Measurements from ENCODE around the gene GRID1.

Gene GRID1

DNA sequence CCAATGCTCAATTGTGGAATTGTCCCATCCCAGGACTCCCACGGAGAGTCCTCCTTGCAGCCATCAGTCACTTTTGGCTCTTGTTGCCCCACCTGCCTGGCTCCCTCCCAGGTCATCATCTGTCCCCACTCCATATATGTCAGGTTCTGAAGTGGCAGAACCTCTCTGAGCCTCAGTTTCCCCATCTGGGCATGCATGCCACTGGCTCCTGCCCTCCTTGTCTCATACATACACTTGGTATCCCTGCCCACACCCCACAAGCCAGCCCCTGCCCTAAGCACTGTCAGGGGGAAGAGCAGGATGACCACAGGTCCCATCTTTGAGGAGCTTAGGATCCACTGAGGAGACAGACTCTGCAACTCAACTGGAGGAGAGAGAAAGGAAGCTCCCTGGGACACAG is 156.9 kb downstream of the GRID1 start:
- Histone ChIP-seq H3K9me3 (ENCODE audit: control insufficient read depth, insufficient read depth, low read depth, low read length) (no peaks in the 10 kb centered on the region), H3K4me3 (ENCODE audit: low read depth, low read length) (no peak overlapping the region), H3K36me3 (ENCODE audit: control insufficient read depth in 2 of 2, insufficient read depth in 1 of 2, low read length in 2 of 2) (no peaks in the 10 kb centered on the region), H3K27ac (ENCODE audit: extremely low read depth, low read depth, low read length) (no peak overlapping the region), H3K4me1 (ENCODE audit: control insufficient read depth, insufficient read depth, low read length) (no peaks in the 10 kb centered on the region)
- ChIA-PET POLR2A (no interaction called here), CTCF (interaction anchor here (0.7 kb wide), 1 partner anchor 125 kb away, joined by 4 read pairs; no protein-coding TSS in a partner anchor)
- TF ChIP-seq ZNF777 (tag by site-specific recombination; IDR thresholded peaks at IDR 0.05; ENCODE audit: borderline replicate concordance) (no peak), EGR2 (tag by site-specific recombination; IDR thresholded peaks at IDR 0.05; ENCODE audit: low read depth) (no peak), ZNF416 (tag by site-specific recombination; IDR thresholded peaks at IDR 0.05) (no peak), ZNF138 (tag by site-specific recombination; IDR thresholded peaks at IDR 0.05; ENCODE audit: borderline replicate concordance) (no peak), ZNF433 (tag by site-specific recombination; IDR thresholded peaks at IDR 0.05; ENCODE audit: low read depth) (no peak)

DNA sequence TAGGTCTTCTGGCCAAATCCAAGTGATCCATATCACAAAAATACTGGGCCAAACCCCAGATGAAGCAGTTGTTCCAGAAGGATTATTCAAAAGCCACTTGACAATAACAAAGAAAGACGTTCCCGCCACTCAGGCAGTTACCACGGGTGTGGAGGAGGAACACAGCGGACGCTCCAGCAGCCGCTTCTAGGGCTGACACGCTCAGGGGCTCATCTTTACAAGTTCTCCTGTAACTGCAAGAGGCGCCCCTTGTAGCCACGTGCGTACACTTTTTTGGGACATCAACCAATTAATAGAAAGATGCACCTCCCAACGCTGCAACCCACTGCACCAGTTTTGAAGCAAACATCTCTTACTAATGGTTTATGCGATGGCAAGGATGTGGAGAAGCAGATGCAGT is 159.4 kb downstream of the GRID1 start:
- no peak overlapping the region for H3K27ac ChIP-seq (ENCODE audit: extremely low read depth, low read depth, low read length)
- TF ChIP-seq ZNF132 (tag by site-specific recombination; IDR thresholded peaks at IDR 0.05; ENCODE audit: borderline replicate concordance) = no peak
- TF ChIP-seq, protein P1, sequence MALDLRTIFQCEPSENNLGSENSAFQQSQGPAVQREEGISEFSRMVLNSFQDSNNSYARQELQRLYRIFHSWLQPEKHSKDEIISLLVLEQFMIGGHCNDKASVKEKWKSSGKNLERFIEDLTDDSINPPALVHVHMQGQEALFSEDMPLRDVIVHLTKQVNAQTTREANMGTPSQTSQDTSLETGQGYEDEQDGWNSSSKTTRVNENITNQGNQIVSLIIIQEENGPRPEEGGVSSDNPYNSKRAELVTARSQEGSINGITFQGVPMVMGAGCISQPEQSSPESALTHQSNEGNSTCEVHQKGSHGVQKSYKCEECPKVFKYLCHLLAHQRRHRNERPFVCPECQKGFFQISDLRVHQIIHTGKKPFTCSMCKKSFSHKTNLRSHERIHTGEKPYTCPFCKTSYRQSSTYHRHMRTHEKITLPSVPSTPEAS (tag by site-specific recombination; IDR thresholded peaks at IDR 0.05) = no peak
- TF ChIP-seq, protein P2, sequence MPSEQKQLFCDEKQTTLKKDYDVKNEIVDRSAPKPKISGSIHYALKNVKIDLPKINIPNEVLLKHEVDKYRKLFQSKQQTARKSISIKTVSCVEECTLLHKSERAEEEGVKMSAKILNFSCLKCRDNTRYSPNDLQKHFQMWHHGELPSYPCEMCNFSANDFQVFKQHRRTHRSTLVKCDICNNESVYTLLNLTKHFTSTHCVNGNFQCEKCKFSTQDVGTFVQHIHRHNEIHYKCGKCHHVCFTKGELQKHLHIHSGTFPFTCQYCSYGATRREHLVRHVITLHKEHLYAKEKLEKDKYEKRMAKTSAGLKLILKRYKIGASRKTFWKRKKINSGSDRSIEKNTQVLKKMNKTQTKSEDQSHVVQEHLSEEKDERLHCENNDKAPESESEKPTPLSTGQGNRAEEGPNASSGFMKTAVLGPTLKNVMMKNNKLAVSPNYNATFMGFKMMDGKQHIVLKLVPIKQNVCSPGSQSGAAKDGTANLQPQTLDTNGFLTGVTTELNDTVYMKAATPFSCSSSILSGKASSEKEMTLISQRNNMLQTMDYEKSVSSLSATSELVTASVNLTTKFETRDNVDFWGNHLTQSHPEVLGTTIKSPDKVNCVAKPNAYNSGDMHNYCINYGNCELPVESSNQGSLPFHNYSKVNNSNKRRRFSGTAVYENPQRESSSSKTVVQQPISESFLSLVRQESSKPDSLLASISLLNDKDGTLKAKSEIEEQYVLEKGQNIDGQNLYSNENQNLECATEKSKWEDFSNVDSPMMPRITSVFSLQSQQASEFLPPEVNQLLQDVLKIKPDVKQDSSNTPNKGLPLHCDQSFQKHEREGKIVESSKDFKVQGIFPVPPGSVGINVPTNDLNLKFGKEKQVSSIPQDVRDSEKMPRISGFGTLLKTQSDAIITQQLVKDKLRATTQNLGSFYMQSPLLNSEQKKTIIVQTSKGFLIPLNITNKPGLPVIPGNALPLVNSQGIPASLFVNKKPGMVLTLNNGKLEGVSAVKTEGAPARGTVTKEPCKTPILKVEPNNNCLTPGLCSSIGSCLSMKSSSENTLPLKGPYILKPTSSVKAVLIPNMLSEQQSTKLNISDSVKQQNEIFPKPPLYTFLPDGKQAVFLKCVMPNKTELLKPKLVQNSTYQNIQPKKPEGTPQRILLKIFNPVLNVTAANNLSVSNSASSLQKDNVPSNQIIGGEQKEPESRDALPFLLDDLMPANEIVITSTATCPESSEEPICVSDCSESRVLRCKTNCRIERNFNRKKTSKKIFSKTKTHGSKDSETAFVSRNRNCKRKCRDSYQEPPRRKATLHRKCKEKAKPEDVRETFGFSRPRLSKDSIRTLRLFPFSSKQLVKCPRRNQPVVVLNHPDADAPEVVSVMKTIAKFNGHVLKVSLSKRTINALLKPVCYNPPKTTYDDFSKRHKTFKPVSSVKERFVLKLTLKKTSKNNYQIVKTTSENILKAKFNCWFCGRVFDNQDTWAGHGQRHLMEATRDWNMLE (tag by site-specific recombination; conservative IDR thresholded peaks at IDR 0.05; ENCODE audit: low read depth) = no peak
- H3K4me1 ChIP-seq (ENCODE audit: control insufficient read depth, insufficient read depth, low read length) = no peaks in the 10 kb centered on the region
- POLR2A ChIA-PET = no interaction called here
- H3K9me3 ChIP-seq (ENCODE audit: control insufficient read depth, insufficient read depth, low read depth, low read length) = no peaks in the 10 kb centered on the region
- CTCF ChIA-PET = no interaction called here
- H3K4me3 ChIP-seq (ENCODE audit: low read depth, low read length) = no peak overlapping the region
- no peaks in the 10 kb centered on the region for H3K36me3 ChIP-seq (ENCODE audit: control insufficient read depth in 2 of 2, insufficient read depth in 1 of 2, low read length in 2 of 2)

DNA sequence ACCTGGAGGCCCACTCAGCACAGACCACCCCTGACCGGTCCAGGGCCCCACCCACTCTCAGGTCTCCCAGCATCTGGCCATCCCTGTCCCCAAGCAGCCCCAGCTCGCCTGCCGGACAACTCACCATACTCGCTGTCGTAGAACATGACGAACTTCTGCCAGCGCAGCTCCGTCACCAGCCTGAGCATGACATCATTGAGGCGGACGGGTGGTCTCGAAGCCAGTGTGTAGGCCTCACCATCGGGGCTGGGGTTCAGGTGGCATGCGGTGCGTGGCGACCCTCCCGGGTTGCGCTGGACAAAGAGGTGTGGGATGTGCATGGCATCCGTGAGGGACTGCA is 160.4 kb downstream of the GRID1 start:
- Histone ChIP-seq H3K4me3 (ENCODE audit: low read depth, low read length) (no peak overlapping the region), H3K36me3 (ENCODE audit: control insufficient read depth in 2 of 2, insufficient read depth in 1 of 2, low read length in 2 of 2) (no peaks in the 10 kb centered on the region), H3K9me3 (ENCODE audit: control insufficient read depth, insufficient read depth, low read depth, low read length) (no peaks in the 10 kb centered on the region), H3K4me1 (ENCODE audit: control insufficient read depth, insufficient read depth, low read length) (no peaks in the 10 kb centered on the region), H3K27ac (ENCODE audit: extremely low read depth, low read depth, low read length) (no peak overlapping the region)
- CTCF ChIA-PET = interaction anchor here (0.6 kb wide), 1 partner anchor 706 kb away, joined by 3 read pairs; no protein-coding TSS in a partner anchor
- TF ChIP-seq ZNF335 (tag by site-specific recombination; conservative IDR thresholded peaks at IDR 0.05) = no peak
- TF ChIP-seq ZNF707 (tag by site-specific recombination; IDR thresholded peaks at IDR 0.05) = no peak
- TF ChIP-seq, protein P3, sequence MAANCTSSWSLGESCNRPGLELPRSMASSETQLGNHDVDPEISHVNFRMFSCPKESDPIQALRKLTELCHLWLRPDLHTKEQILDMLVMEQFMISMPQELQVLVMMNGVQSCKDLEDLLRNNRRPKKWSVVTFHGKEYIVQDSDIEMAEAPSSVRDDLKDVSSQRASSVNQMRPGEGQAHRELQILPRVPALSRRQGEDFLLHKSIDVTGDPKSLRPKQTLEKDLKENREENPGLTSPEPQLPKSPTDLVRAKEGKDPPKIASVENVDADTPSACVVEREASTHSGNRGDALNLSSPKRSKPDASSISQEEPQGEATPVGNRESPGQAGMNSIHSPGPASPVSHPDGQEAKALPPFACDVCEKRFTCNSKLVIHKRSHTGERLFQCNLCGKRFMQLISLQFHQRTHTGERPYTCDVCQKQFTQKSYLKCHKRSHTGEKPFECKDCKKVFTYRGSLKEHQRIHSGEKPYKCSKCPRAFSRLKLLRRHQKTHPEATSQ (tag by site-specific recombination; IDR thresholded peaks at IDR 0.05) = no peak
- TF ChIP-seq MEIS1 (CRISPR knock-in tag; IDR thresholded peaks at IDR 0.05; ENCODE audit: borderline replicate concordance) = no peak
- TF ChIP-seq ZEB2 (tag by site-specific recombination; IDR thresholded peaks at IDR 0.05) = no peak
- no peak for TF ChIP-seq ZNF510 (tag by site-specific recombination; IDR thresholded peaks at IDR 0.05; ENCODE audit: insufficient replicate concordance)
- TF ChIP-seq, protein P4, sequence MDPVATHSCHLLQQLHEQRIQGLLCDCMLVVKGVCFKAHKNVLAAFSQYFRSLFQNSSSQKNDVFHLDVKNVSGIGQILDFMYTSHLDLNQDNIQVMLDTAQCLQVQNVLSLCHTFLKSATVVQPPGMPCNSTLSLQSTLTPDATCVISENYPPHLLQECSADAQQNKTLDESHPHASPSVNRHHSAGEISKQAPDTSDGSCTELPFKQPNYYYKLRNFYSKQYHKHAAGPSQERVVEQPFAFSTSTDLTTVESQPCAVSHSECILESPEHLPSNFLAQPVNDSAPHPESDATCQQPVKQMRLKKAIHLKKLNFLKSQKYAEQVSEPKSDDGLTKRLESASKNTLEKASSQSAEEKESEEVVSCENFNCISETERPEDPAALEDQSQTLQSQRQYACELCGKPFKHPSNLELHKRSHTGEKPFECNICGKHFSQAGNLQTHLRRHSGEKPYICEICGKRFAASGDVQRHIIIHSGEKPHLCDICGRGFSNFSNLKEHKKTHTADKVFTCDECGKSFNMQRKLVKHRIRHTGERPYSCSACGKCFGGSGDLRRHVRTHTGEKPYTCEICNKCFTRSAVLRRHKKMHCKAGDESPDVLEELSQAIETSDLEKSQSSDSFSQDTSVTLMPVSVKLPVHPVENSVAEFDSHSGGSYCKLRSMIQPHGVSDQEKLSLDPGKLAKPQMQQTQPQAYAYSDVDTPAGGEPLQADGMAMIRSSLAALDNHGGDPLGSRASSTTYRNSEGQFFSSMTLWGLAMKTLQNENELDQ (tag by site-specific recombination; IDR thresholded peaks at IDR 0.05; ENCODE audit: low read depth) = no peak
- TF ChIP-seq, protein P5, sequence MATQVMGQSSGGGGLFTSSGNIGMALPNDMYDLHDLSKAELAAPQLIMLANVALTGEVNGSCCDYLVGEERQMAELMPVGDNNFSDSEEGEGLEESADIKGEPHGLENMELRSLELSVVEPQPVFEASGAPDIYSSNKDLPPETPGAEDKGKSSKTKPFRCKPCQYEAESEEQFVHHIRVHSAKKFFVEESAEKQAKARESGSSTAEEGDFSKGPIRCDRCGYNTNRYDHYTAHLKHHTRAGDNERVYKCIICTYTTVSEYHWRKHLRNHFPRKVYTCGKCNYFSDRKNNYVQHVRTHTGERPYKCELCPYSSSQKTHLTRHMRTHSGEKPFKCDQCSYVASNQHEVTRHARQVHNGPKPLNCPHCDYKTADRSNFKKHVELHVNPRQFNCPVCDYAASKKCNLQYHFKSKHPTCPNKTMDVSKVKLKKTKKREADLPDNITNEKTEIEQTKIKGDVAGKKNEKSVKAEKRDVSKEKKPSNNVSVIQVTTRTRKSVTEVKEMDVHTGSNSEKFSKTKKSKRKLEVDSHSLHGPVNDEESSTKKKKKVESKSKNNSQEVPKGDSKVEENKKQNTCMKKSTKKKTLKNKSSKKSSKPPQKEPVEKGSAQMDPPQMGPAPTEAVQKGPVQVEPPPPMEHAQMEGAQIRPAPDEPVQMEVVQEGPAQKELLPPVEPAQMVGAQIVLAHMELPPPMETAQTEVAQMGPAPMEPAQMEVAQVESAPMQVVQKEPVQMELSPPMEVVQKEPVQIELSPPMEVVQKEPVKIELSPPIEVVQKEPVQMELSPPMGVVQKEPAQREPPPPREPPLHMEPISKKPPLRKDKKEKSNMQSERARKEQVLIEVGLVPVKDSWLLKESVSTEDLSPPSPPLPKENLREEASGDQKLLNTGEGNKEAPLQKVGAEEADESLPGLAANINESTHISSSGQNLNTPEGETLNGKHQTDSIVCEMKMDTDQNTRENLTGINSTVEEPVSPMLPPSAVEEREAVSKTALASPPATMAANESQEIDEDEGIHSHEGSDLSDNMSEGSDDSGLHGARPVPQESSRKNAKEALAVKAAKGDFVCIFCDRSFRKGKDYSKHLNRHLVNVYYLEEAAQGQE (tag by site-specific recombination; IDR thresholded peaks at IDR 0.05) = no peak
- POLR2A ChIA-PET = no interaction called here
